IPS-NIHi11 (cell line): ENCODE data around the gene SPSB4.

Experiments used
- DNase-seq: peaks from one replicate; pipeline ENCODE4 v3.0.0; 2012; ENCODE audit warnings: mixed read lengths, low spot score

SPSB4 gene

GRCh38 chr3:141152801-141153678, 101.9 kb downstream of the SPSB4 start:
- no peak for DNase-seq

- no peak for DNase-seq
Observed at GRCh38 chr3:141153679-141153966, 102.5 kb downstream of the SPSB4 start.

GRCh38 chr3:141164852-141165251, 113.7 kb downstream of the SPSB4 start:
- no peak for DNase-seq

- no peak for DNase-seq
Observed at GRCh38 chr3:141167681-141168080, 116.5 kb downstream of the SPSB4 start.

- no peak for DNase-seq
Observed at GRCh38 chr3:141170678-141171295, 119.6 kb downstream of the SPSB4 start.

- no peak for DNase-seq
Observed at GRCh38 chr3:141174674-141175073, 123.5 kb downstream of the SPSB4 start.

GRCh38 chr3:141176775-141177174, 125.6 kb downstream of the SPSB4 start:
- no peak for DNase-seq

GRCh38 chr3:141178026-141178425, 126.9 kb downstream of the SPSB4 start:
- DNase-seq = no peak

GRCh38 chr3:141178551-141178950, 127.4 kb downstream of the SPSB4 start:
- no peak for DNase-seq

GRCh38 chr3:141179983-141180382, 128.8 kb downstream of the SPSB4 start:
- DNase-seq = no peak

- DNase-seq = no peak
Observed at GRCh38 chr3:141181196-141181595, 130.0 kb downstream of the SPSB4 start.

GRCh38 chr3:141181819-141182218, 130.7 kb downstream of the SPSB4 start:
- DNase-seq = no peak

GRCh38 chr3:141183606-141184005, 132.5 kb downstream of the SPSB4 start:
- no peak for DNase-seq

GRCh38 chr3:141184430-141184829, 133.3 kb downstream of the SPSB4 start:
- DNase-seq = no peak

GRCh38 chr3:141191097-141191749, 140.1 kb downstream of the SPSB4 start:
- no peak for DNase-seq

- DNase-seq = peak; percentile 88
Observed at GRCh38 chr3:141192345-141192744, 141.2 kb downstream of the SPSB4 start.

GRCh38 chr3:141193066-141193830, 142.1 kb downstream of the SPSB4 start:
- DNase-seq = no peak
